ENCODE measurements around the gene SCYL3.

SCYL3 gene

DNA sequence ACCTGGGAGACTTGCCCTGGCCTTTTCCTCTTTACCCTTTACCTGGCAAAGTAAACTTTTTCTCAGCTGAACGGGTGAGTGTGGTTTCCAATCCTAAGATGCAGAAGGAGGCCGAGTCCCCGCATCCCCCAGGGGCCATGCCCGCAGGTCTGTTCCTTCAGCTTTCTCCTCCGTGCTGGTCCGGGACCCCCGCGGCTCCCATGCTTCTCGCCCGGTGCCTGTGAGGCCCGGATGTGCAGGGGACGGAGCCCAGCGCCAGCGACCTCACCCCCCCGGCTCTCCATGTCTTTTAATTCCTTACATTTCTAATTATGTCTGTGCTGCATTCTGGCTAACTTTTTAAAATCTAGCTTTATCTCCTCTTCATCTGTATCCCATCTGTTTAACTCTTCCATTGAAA lies 21.5 kb upstream of the SCYL3 start:
- H3K4me3 Mint-ChIP-seq, result no peak overlapping the region
- DNase-seq (no peak), ATAC-seq (no peak)
- H3K36me3 Mint-ChIP-seq (ENCODE audit: low read depth), result no peaks in the 10 kb centered on the region
- H3K27me3 Mint-ChIP-seq, result no peaks in the 10 kb centered on the region
- H3K9me3 Mint-ChIP-seq, result peaks cover 5% of the 10 kb centered on the region
- H3K27ac Mint-ChIP-seq, result no peak overlapping the region
- H3K4me1 Mint-ChIP-seq, result peaks cover 2% of the 10 kb centered on the region

DNA sequence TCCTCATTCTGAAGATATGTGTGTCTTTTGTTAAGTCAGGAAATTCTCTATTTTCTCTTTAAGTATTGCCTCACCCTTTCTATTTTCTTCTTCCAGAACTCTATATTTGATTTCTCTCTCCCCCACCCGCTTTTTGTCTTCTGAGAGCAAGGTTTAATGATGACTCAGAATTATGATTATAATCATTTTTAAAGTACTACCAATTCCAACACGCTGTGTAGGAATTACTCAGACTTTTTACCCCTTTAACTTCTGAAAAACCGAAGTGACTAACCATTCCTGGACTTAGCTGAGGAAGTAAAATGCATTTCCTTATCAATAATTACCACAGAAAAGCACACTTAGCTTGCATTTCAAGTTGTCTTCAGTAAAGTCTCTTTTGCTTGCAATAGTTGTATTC lies 20.8 kb upstream of the SCYL3 start:
- Mint-ChIP-seq H3K9me3 (peaks cover 5% of the 10 kb centered on the region), H3K4me1 (peaks cover 2% of the 10 kb centered on the region), H3K27me3 (no peaks in the 10 kb centered on the region), H3K36me3 (ENCODE audit: low read depth) (no peaks in the 10 kb centered on the region), H3K4me3 (no peak overlapping the region), H3K27ac (no peak overlapping the region)
- DNase-seq, result no peak
- ATAC-seq, result no peak

DNA sequence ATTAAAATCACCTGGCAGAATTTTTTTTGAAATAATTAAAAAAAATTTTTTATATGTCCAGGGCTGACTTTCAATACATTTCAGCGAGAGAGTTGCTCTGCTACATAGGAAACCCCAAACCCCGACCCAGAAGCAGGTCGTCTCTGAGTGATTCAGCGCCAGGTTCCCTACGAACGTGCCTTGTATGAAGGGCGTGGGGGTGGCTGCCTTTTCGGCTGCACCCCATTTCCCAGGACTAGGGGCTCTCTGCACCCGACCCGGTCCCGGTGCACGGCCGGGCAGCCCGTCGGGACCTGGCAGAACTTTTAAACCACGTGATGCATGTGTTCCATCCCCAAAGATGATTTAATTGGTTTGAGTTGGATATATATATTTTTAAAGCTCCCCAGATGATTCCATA lies 15.8 kb upstream of the SCYL3 start:
- DNase-seq, result no peak
- Mint-ChIP-seq H3K36me3 (ENCODE audit: low read depth) (peaks cover 1% of the 10 kb centered on the region), H3K4me1 (peaks cover 9% of the 10 kb centered on the region), H3K27ac (no peak overlapping the region), H3K4me3 (no peak overlapping the region), H3K9me3 (peaks cover 5% of the 10 kb centered on the region), H3K27me3 (no peaks in the 10 kb centered on the region)
- ATAC-seq, result no peak

DNA sequence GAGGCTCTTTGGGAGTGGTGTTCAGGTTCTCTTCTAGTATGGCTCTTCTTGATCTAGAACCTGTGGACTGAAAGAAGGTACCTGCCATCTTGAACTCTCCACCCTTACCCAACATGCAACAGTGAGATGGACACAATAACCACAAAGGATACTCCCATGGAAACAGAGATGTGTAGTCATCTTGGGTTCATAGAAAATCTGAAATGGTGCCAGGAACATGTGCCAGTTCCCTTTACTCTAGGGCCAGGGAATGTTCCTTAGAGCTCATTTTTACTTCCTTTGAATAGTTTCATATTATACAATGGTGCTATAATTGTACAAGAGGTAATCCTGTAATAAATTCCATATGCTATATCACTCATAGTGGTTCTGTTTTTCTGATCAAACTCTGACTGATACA lies 13.2 kb upstream of the SCYL3 start:
- peaks cover 3% of the 10 kb centered on the region for H3K9me3 Mint-ChIP-seq
- peaks cover 1% of the 10 kb centered on the region for H3K36me3 Mint-ChIP-seq (ENCODE audit: low read depth)
- peaks cover 4% of the 10 kb centered on the region for H3K27me3 Mint-ChIP-seq
- H3K27ac Mint-ChIP-seq, result no peak overlapping the region
- peaks cover 23% of the 10 kb centered on the region for H3K4me1 Mint-ChIP-seq
- ATAC-seq (no peak), DNase-seq (no peak)
- no peak overlapping the region for H3K4me3 Mint-ChIP-seq

DNA sequence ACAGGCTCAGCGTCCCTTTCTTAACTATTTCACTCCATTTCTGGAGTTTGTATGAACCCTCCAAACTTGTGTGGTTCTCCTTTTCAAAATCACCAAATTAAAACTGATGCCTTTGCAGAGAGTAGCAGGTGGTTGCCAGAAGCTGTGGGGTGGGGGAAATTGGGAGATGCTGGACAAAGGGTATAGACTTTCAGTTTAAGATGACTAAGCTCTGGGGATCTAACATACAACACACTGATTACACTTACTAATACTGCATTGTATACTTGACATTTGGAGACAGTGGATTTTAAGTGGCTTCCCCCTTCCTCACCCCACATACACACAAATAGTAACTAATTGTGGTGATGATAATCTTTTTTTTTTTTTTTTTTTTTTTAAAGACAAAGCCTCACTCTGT lies 11.1 kb upstream of the SCYL3 start:
- DNase-seq, result no peak
- H3K36me3 Mint-ChIP-seq (ENCODE audit: low read depth), result peaks cover 1% of the 10 kb centered on the region
- H3K27ac Mint-ChIP-seq, result no peak overlapping the region
- H3K27me3 Mint-ChIP-seq, result peaks cover 6% of the 10 kb centered on the region
- H3K9me3 Mint-ChIP-seq, result no peaks in the 10 kb centered on the region
- ATAC-seq, result peak; percentile 40
- peaks cover 23% of the 10 kb centered on the region for H3K4me1 Mint-ChIP-seq
- H3K4me3 Mint-ChIP-seq, result no peak overlapping the region

DNA sequence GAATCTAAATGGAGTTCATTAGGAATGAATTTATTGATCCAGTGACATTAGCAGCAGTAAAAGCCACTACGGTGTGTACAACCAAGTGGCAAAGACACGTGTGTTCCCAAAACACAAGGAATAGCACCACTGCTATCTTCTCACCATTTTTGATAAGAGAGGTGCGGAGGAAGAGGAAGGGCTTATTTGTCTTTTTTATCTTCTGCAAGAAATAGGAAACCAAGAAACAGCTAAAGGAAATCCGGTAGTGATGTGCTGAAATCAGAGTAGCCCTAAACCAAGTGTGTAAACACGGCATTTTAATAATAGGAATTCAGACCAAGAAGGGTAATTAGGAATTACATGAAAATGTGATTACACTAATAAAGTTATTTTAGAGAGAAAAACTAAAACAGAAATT lies 9.1 kb upstream of the SCYL3 start:
- Mint-ChIP-seq H3K4me3 (peak overlapping the region; percentile 2), H3K27ac (no peak overlapping the region), H3K36me3 (ENCODE audit: low read depth) (peaks cover 1% of the 10 kb centered on the region), H3K27me3 (peaks cover 6% of the 10 kb centered on the region), H3K9me3 (no peaks in the 10 kb centered on the region), H3K4me1 (peaks cover 17% of the 10 kb centered on the region)
- no peak for ATAC-seq
- DNase-seq, result no peak

DNA sequence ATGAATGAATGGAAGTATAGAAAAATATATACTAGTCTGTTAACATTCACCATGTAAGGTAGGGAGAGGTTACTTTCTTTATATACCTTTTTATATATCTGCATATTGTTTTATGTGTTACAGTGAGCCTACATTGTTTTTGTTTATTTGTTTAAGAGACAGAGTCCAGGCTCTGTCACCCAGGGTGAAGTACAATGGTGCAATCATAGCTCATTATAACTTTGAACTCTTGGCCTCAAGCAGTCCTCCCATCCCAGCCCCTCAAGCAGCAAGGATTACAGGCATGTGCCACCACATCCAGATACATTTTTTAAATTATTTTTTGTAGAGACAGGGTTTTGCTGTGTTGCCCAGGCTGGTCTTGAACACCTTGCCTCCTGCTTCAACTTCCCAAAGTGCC lies 7.4 kb upstream of the SCYL3 start:
- no peak overlapping the region for H3K27ac Mint-ChIP-seq
- ATAC-seq (no peak), DNase-seq (no peak)
- peaks cover 8% of the 10 kb centered on the region for H3K27me3 Mint-ChIP-seq
- no peaks in the 10 kb centered on the region for H3K9me3 Mint-ChIP-seq
- H3K36me3 Mint-ChIP-seq (ENCODE audit: low read depth), result peaks cover 1% of the 10 kb centered on the region
- H3K4me1 Mint-ChIP-seq, result peaks cover 17% of the 10 kb centered on the region
- H3K4me3 Mint-ChIP-seq, result no peak overlapping the region

DNA sequence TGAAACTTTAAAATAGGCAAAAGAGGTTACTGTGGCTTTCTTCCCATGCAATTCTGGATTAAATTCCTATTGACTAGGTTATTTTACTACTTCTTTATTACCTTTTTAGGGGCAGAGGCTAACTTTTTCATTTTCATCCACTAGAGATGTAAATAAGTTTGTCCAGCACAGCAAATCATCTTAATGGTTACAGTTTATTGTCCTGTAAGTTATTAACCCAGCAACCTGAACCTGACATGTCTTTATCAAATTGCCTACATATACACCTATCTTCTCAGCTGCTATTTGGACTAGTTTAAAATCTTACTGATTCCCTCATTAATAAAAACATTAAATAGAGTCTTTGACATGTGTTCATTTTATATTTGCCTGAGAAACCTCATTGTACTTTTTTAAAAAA lies 6.9 kb upstream of the SCYL3 start:
- ATAC-seq (no peak), DNase-seq (no peak)
- Mint-ChIP-seq H3K36me3 (ENCODE audit: low read depth) (peaks cover 1% of the 10 kb centered on the region), H3K9me3 (no peaks in the 10 kb centered on the region), H3K27me3 (peaks cover 8% of the 10 kb centered on the region), H3K4me3 (no peak overlapping the region), H3K27ac (no peak overlapping the region), H3K4me1 (peaks cover 17% of the 10 kb centered on the region)

DNA sequence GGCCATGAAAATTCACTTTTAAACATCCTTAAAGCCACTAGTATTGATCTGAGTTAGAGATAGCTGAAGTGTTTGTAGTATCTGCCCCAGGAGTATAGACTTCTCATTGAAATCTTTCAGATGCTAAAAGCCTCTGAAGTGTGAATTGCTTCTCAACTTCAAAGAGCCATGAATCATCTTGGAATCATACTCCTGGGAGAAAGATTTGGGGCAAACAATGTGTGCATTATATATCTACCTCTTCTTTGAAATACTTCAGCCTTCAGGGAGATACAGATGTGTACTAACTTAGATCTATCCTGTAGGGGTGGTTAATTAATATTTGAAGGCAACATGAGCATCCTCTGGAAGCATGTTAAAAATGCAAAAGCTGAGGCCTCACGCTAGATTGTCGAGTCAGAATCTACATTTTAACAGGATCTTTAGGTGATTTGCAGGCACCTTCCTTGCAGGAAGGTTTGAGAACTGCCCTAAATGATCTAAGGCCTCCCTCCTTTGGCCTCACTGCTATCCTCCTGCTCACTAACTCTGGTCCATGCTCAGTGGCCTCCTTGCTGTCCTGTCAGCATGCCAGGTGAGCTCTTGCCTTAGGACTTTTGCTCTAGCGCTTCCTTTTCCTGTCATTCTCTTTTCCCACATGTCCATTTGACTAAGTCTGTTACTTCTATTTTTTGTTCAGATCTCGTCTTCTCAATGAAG lies 6.0 kb upstream of the SCYL3 start:
- Mint-ChIP-seq H3K4me3 (no peak overlapping the region), H3K4me1 (peaks cover 18% of the 10 kb centered on the region), H3K36me3 (ENCODE audit: low read depth) (no peaks in the 10 kb centered on the region), H3K27me3 (peaks cover 8% of the 10 kb centered on the region), H3K9me3 (no peaks in the 10 kb centered on the region), H3K27ac (no peak overlapping the region)
- ATAC-seq (no peak), DNase-seq (no peak)

DNA sequence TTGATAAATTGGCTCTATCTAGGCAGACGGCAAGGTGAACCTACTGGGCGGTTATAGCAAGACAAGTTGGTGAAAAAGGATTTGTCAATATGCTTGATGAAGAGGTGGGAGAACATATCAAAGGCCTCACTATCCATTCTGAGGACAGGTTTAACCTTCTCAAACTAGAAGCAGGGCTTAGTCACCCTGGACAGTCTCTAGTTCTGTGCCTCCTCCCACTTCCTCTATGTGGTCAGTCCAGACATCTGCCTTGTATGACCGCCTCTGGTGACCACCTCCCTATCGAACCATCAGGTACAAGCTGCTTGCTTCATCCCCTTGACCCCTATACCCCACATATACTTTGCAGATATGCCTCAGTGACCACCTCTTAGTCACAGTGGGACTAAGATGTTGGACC lies 2.3 kb upstream of the SCYL3 start:
- no peak overlapping the region for H3K27ac Mint-ChIP-seq
- no peak for ATAC-seq
- DNase-seq, result no peak
- no peaks in the 10 kb centered on the region for H3K9me3 Mint-ChIP-seq
- H3K4me1 Mint-ChIP-seq, result peaks cover 26% of the 10 kb centered on the region
- no peak overlapping the region for H3K4me3 Mint-ChIP-seq
- H3K27me3 Mint-ChIP-seq, result peaks cover 5% of the 10 kb centered on the region
- H3K36me3 Mint-ChIP-seq (ENCODE audit: low read depth), result no peaks in the 10 kb centered on the region

DNA sequence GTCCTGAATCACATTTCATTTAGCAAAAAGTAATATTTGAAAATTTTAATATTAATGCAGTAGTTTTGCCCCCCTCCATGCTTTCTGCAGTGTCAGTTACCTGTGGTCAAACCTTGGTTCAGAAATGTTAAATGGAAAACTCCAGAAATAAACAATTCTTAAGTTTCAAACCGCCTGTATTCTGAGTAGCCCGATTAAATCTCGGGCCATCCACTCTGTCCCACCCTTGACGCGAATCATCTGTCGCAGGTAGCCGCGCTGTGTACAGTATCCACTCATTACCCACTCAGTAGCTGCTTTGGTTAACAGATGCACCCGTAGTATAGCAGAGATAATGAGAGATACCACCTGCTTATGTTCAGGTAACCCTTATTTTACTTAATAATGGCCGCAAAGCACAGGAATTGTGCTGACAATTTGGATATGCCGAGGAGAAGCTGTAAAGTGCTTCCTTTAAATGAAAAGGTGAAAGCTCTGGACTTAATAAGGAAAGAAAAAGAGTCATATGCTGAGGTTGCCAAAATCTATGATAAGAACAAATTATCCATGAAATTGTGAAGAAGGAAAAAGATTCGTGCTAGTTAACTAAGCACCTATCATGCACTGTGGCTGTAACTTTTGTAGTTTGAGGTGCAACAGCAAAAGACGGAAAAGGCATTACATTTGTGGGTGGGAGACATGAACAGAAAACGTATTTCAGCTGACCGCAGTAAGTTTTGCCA lies 889 bp upstream of the SCYL3 start:
- ATAC-seq, result no peak
- no peaks in the 10 kb centered on the region for H3K36me3 Mint-ChIP-seq (ENCODE audit: low read depth)
- H3K27me3 Mint-ChIP-seq, result peaks cover 3% of the 10 kb centered on the region
- no peak for DNase-seq
- peak overlapping the region; percentile 100 for H3K27ac Mint-ChIP-seq
- peaks cover 38% of the 10 kb centered on the region for H3K4me1 Mint-ChIP-seq
- H3K9me3 Mint-ChIP-seq, result no peaks in the 10 kb centered on the region
- peak overlapping the region; percentile 85 for H3K4me3 Mint-ChIP-seq

DNA sequence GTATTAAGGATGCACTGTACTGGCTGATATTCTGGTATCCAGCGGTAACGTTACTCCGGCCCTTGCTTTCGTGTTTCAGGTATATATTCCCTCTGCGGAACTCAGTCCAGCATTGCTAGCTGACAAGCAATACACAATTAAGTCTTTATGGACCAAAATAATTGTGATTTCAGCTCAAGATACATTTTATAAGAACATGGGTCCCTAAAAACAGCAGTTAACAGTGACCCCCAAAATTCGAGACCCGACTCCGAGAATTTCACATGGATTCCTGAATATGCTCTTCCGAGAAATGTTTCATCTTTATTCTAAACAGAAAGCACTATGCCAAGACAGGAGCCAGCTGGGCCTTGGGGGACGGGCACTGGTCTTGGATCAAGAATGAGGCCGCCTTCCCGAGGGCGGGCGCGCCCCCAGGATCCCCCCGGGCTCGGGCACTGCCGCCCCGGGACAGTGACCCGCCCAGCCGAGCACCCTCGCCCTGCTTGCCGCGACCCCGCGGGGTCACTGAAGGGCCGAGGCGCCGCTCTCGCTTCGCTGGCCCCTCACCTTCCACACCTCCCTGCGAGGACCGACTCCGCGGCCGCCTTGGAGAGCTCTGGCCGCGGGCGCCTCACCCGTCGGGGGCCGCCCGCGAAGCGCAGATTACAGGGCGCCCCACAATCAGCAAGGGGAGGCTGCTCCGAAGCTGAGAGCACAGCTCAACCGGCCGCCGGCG lies 610 bp downstream of the SCYL3 start:
- Mint-ChIP-seq H3K36me3 (ENCODE audit: low read depth) (peaks cover 7% of the 10 kb centered on the region), H3K9me3 (no peaks in the 10 kb centered on the region), H3K4me1 (peaks cover 47% of the 10 kb centered on the region), H3K27ac (peak overlapping the region; percentile 95), H3K27me3 (peaks cover 3% of the 10 kb centered on the region), H3K4me3 (peak overlapping the region; percentile 85)
- ATAC-seq (peak; percentile 2), DNase-seq (no peak)

DNA sequence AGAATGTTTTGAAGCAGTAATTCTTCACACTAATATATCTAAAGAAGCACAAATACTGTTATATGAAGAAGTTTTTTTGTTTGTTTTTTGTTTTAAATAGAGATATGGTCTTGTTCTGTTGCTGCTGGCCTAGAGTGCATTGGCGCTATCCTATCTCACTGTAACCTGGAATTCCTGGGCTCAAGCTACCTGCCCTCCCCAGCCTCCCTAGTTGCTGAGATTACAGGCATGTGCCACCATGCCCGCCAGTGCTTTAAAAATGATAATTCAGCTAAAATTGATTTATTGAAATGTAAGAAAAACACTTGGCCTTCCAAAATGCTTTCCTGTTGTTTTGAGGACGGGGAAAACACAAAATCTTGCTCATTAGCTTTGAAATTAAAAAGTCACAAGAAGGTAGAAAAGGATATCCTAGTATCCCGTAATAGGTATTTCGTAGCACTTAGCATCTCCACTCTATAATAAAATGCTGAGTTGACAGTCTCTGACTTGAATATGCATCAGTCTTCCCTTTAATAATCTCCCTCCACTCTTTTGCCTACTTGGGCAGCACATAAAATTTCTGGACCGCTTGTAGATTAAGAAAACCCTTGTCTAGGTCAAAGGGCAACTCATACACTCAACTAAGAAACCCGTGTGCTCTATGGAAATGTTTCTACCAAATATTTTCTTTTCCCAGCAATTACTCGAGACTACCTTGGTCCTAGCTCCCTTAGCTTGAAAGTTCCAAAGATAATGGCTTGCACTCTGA lies 1.3 kb downstream of the SCYL3 start:
- peak overlapping the region; percentile 95 for H3K27ac Mint-ChIP-seq
- H3K36me3 Mint-ChIP-seq (ENCODE audit: low read depth), result peaks cover 11% of the 10 kb centered on the region
- no peaks in the 10 kb centered on the region for H3K9me3 Mint-ChIP-seq
- H3K4me3 Mint-ChIP-seq, result peak overlapping the region; percentile 85
- peaks cover 47% of the 10 kb centered on the region for H3K4me1 Mint-ChIP-seq
- DNase-seq (no peak), ATAC-seq (no peak)
- peaks cover 3% of the 10 kb centered on the region for H3K27me3 Mint-ChIP-seq

DNA sequence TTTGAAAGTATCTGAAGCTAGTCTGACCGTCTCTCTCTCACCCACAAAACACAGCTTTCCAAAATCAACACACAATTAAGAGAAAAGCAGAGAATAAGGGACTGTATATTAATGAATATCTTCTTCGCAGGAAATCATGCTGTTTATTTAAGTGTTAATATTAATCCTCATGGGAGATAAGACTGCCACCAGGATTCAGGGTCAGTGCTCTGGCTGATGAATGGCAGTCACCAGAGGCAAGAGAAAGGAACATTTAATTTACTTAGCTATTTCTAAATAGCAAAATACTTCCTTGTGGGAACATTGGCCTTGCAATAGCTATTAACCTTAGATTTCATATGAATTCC lies 2.2 kb downstream of the SCYL3 start:
- no peak for ATAC-seq
- H3K27me3 Mint-ChIP-seq, result peaks cover 1% of the 10 kb centered on the region
- no peaks in the 10 kb centered on the region for H3K9me3 Mint-ChIP-seq
- H3K4me3 Mint-ChIP-seq, result peak overlapping the region; percentile 85
- peaks cover 47% of the 10 kb centered on the region for H3K4me1 Mint-ChIP-seq
- peaks cover 14% of the 10 kb centered on the region for H3K36me3 Mint-ChIP-seq (ENCODE audit: low read depth)
- no peak for DNase-seq
- H3K27ac Mint-ChIP-seq, result peak overlapping the region; percentile 95

Measured in activated naive CD8-positive, alpha-beta T cell treated with anti-CD3 and anti-CD28 coated beads, Interleukin-2, amount 50 U/mL, for 24 hours (primary cell).